DND-41 (cell line): ENCODE data around the gene ASL.
"Not testable (repeated sequence)": the region's sequence is repeated elsewhere in the genome, so short reads cannot be mapped to it uniquely, and the experiment has no call there.

ENCODE experiments used
- ATAC-seq: fragments of 200-7000 bp; cut with Tn5 transposase; 3 replicates; pipeline ENCODE4 v1.9.1; 2021; ENCODE audit warnings: low read depth; ENCODE audit not compliant: insufficient read depth
- DNase-seq: peaks from one replicate; pipeline ENCODE4 v3.0.0-alpha.2; 2020
- H2AFZ ChIP-seq: 2 replicates; pipeline ENCODE4 v1.6.0; 2012; ENCODE audit warnings: low read depth, low read length
- H3K27ac ChIP-seq: 2 replicates; pipeline ENCODE4 v1.5.1; 2012; ENCODE audit warnings: low read length, inconsistent platforms
- H3K27me3 ChIP-seq: fragments of 200-600 bp; sonication (generic); 2 replicates; pipeline ENCODE4 v1.6.0; 2012; ENCODE audit warnings: low read length, mild to moderate bottlenecking, inconsistent platforms; ENCODE audit not compliant: insufficient read depth, poor library complexity
- H3K36me3 ChIP-seq: 2 replicates; pipeline ENCODE4 v1.5.1; 2012; ENCODE audit warnings: low read length, inconsistent platforms; ENCODE audit not compliant: insufficient read depth
- H3K4me1 ChIP-seq: 2 replicates; pipeline ENCODE4 v1.5.1; 2012; ENCODE audit warnings: mild to moderate bottlenecking, low read length; ENCODE audit not compliant: insufficient read depth
- H3K4me2 ChIP-seq: 2 replicates; pipeline ENCODE4 v1.6.0; 2012; ENCODE audit warnings: mild to moderate bottlenecking, moderate library complexity, low read length, inconsistent platforms; ENCODE audit not compliant: insufficient read depth
- H3K4me3 ChIP-seq, 2 experiments: fragments of 200-600 bp in 1 of 2; shearing (Covaris generic) in 1 of 2; 2 replicates each; pipeline ENCODE4 v1.5.1; 2012 to 2016; ENCODE audit warnings: inconsistent platforms in 2 of 2, low read length in 2 of 2, mild to moderate bottlenecking in 2 of 2, low read depth in 1 of 2, moderate library complexity in 1 of 2
- H3K79me2 ChIP-seq: 2 replicates; pipeline ENCODE4 v1.6.0; 2012; ENCODE audit warnings: low read length, inconsistent platforms; ENCODE audit not compliant: insufficient read depth
- H3K9ac ChIP-seq: 2 replicates; pipeline ENCODE4 v1.6.0; 2012; ENCODE audit warnings: low read depth, mild to moderate bottlenecking, inconsistent platforms, low read length, moderate library complexity
- H3K9me3 ChIP-seq: 2 replicates; pipeline ENCODE4 v1.5.1; 2012; ENCODE audit warnings: low read length, moderate library complexity, mild to moderate bottlenecking, inconsistent platforms; ENCODE audit not compliant: insufficient read depth, severe bottlenecking
- H4K20me1 ChIP-seq: 2 replicates; pipeline ENCODE4 v1.6.0; 2012; ENCODE audit warnings: low read length; ENCODE audit not compliant: insufficient read depth
- EZH2 ChIP-seq: IDR thresholded peaks from 3 replicates; pipeline ENCODE4 v1.6.1; 2012; ENCODE audit warnings: borderline replicate concordance, low read depth, mild to moderate bottlenecking, moderate library complexity, low read length, inconsistent platforms; ENCODE audit not compliant: severe bottlenecking
- TF ChIP-seq, protein P1 (sequence below): IDR thresholded peaks from 2 replicates; pipeline ENCODE4 v1.5.1; 2012; ENCODE audit warnings: borderline replicate concordance, low read length, moderate library complexity, mild to moderate bottlenecking; ENCODE audit not compliant: poor library complexity, severe bottlenecking; ENCODE audit errors: extremely low read depth

The ASL gene

DNA sequence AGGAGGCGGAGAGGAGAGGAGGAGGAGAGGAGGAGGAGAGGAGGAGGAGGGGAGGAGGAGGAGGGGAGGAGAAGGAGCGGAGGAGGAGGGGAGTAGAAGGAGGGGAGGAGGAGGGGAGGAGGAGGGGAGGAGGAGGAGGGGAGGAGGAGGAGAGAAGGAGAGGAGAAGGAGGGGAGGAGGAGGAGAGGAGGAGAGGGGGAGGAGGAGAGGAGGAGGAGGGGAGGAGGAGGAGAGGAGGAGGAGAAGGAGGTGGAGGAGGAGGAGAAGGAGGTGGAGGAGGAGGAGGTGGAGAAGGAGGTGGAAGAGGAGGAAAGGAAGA, 23.6 kb downstream of the ASL start:
- no peaks in the 10 kb centered on the region for H3K9me3 ChIP-seq
- no peak for ATAC-seq
- H3K36me3 ChIP-seq = no peaks in the 10 kb centered on the region
- H3K4me2 ChIP-seq = peak overlapping the region; percentile 80
- TF ChIP-seq EZH2 = no peak
- TF ChIP-seq, protein P1, sequence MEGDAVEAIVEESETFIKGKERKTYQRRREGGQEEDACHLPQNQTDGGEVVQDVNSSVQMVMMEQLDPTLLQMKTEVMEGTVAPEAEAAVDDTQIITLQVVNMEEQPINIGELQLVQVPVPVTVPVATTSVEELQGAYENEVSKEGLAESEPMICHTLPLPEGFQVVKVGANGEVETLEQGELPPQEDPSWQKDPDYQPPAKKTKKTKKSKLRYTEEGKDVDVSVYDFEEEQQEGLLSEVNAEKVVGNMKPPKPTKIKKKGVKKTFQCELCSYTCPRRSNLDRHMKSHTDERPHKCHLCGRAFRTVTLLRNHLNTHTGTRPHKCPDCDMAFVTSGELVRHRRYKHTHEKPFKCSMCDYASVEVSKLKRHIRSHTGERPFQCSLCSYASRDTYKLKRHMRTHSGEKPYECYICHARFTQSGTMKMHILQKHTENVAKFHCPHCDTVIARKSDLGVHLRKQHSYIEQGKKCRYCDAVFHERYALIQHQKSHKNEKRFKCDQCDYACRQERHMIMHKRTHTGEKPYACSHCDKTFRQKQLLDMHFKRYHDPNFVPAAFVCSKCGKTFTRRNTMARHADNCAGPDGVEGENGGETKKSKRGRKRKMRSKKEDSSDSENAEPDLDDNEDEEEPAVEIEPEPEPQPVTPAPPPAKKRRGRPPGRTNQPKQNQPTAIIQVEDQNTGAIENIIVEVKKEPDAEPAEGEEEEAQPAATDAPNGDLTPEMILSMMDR = no peak
- H3K4me3 ChIP-seq = peak overlapping the region in 1 of 2 experiments; percentile 53; a peak in 1 of 4 replicates
- peak overlapping the region; percentile 78 for H2AFZ ChIP-seq
- H3K79me2 ChIP-seq = no peaks in the 10 kb centered on the region
- H3K4me1 ChIP-seq = peaks cover 14% of the 10 kb centered on the region
- no peaks in the 10 kb centered on the region for H4K20me1 ChIP-seq
- no peak overlapping the region for H3K27ac ChIP-seq
- 0 out of 2 replicates have a peak overlapping the region, but pooled peaks have one; percentile 40 for H3K9ac ChIP-seq
- DNase-seq = no peak
- H3K27me3 ChIP-seq = no peaks in the 10 kb centered on the region

DNA sequence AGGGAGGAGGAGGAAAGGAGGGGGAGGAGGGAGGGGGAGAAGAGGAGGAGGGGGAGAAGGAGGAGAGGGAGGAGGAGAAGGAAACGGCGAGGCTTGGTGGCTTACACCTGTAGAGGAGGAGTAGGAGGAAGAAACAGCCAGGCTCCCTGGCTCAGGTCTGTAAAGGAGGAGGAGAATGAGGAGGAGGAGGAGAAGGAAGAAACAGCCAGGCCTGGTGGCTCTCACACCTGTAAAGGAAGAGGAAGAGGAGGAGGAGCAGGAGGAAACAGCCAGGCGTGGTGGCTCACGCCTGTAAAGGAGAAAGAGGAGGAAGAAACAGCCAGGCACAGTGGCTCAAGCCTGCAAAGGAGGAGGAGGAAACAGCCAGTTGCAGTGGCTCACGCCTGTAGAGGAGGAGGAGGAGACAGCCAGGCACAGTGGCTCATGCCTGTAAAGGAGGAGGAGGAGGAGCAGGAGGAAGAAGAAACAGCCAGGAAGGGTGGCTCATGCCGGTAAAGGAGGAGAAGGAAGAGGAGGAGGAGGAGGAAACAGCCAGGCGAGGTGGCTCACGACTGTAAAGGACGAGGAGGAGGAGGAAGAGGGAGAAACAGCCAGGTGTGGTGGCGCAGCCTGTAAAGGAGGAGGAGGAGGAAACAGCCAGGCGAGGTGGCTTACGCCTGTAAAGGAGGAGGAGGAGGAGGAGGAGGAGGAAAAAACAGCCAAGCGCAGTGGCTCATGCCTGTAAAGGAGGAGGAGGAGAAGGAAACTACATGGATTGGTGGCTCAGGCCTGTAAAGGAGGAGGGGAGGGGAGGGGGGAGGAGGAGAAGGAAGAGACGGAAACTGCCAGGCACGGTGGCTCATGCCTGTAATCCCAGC, 24.2 kb downstream of the ASL start:
- Histone ChIP-seq H2AFZ (peak overlapping the region; percentile 78), H3K9ac (peak overlapping the region; percentile 40), H3K4me3 (peak overlapping the region in 1 of 2 experiments; percentile 53; a peak in 2 of 4 replicates)

DNA sequence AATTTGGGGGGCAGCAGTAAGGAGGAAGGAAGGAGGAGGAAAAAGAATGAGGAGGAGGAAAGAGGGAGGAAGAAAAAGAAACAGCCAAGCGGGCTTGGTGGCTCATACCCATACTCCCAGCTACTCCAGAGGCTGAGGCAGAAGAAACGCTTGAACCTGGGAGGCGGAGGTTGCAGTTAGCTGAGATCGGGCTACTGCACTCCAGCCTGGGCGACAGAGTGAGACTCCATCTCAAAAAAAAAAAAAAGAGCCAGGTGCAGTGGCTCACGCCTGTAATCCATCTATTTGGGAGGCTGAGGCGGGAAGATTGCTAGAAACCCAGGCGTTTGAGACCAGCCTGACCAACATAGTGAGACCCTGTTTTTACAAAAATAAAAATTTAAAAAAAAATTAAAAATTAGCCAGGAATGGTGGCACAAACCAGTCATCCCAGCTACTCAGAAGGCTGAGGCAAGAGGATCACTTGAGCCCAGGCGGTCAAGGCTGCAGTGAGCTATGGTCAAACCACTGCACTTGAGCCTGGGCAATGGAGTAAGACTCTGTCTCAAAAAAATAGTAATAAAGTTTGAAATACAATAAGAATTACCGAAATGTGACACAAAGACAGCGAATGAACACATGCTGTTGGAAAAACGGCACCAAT, 24.9 kb downstream of the ASL start:
- H3K9ac ChIP-seq = peak overlapping the region; percentile 40
- DNase-seq (no peak), ATAC-seq (peak; percentile 20; the same call in 2 of the 3 replicates)
- peak overlapping the region in 1 of 2 experiments; percentile 53; a peak in 2 of 4 replicates for H3K4me3 ChIP-seq
- H3K79me2 ChIP-seq = no peaks in the 10 kb centered on the region
- peaks cover 14% of the 10 kb centered on the region for H3K4me1 ChIP-seq
- H3K4me2 ChIP-seq = peak overlapping the region; percentile 80
- no peaks in the 10 kb centered on the region for H4K20me1 ChIP-seq
- H2AFZ ChIP-seq = peak overlapping the region; percentile 78
- H3K27ac ChIP-seq = peak overlapping the region; percentile 59; the same call in 1 of the 2 replicates
- no peaks in the 10 kb centered on the region for H3K36me3 ChIP-seq
- TF ChIP-seq, protein P1 = no peak
- no peak for TF ChIP-seq EZH2
- H3K9me3 ChIP-seq = no peaks in the 10 kb centered on the region
- no peaks in the 10 kb centered on the region for H3K27me3 ChIP-seq

More for the DNA sequence above, 24.2 kb downstream of the ASL start:
- Histone ChIP-seq H3K9me3 (no peaks in the 10 kb centered on the region), H4K20me1 (no peaks in the 10 kb centered on the region), H3K4me2 (peak overlapping the region; percentile 80), H3K27ac (peak overlapping the region; percentile 59), H3K27me3 (no peaks in the 10 kb centered on the region), H3K79me2 (no peaks in the 10 kb centered on the region), H3K4me1 (peaks cover 14% of the 10 kb centered on the region), H3K36me3 (no peaks in the 10 kb centered on the region)
- TF ChIP-seq EZH2 = no peak
- TF ChIP-seq, protein P1 = no peak
- DNase-seq = peak; percentile 63
- ATAC-seq = peak; percentile 84

DNA sequence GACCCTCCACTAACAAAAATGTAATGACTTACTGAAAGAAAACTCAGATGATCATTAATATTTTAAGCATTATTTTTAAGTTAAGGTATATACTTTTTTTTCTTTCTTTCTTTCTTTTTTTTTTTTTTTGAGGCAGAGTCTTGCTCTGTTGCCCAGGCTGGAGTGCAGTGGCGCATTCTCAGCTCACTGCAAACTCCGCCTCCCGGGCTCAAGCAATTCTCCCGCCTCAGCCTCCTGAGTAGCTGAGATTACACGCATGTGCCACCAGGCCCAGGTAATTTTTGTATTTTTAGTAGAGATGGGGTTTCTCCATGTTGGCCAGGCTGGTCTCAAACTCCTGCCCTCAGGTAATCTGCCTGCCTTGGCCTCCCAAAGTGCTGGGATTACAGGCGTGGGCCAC, 26.5 kb downstream of the ASL start:
- H3K9me3 ChIP-seq, H4K20me1 ChIP-seq, H3K36me3 ChIP-seq, H3K9ac ChIP-seq, H3K79me2 ChIP-seq, H3K27ac ChIP-seq, H3K4me2 ChIP-seq, H2AFZ ChIP-seq, ATAC-seq, H3K4me3 ChIP-seq, H3K27me3 ChIP-seq, DNase-seq: not testable (repeated sequence)
- H3K4me1 ChIP-seq = peaks cover 14% of the 10 kb centered on the region

DNA sequence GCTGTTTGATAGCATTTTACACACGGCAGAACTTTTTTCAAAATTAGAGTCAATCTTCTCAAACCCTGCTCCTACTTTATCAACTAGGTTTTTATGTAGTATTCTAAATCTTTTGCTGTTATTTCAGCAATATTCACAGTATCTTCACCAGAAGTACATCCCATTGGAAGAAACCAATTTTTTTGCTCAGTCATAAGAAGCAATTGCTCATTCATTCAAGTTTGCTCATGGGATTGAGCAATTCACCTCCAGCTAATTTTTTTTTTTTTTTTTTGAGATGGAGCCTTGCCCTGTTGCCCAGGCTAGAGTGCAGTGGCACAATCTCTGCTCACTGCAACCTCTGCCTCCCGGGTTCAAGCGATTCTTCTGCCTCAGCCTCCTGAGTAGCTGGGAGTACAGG, 28.4 kb downstream of the ASL start:
- not testable (repeated sequence) for ATAC-seq, H3K27me3 ChIP-seq, DNase-seq, H3K36me3 ChIP-seq, H3K4me2 ChIP-seq, H3K4me3 ChIP-seq, H3K79me2 ChIP-seq, H3K9ac ChIP-seq, H4K20me1 ChIP-seq, H2AFZ ChIP-seq, H3K9me3 ChIP-seq, H3K27ac ChIP-seq
- H3K4me1 ChIP-seq = peaks cover 14% of the 10 kb centered on the region
